Adipose tissue (tissue), 3 donors: Measurements from ENCODE around the gene SCAP. TPM values are rescaled to one million over a fixed set of nuclear protein-coding genes. Genes with fewer than 3 reads are reported as not detected.

ENCODE experiments used
- H3K27ac ChIP-seq: one replicate; pipeline ENCODE4 v1.5.1; 2013; ENCODE audit warnings: low read depth, low read length
- WGBS, 3 donors: extraction: QIAGEN DNeasy Blood & Tissue Kit; methylation state at CpG; one replicate each; pipeline ENCODE4 v1.1.7; 2013; 5-methylcytosine and 5-hydroxymethylcytosine counted together
- polyA plus RNA-seq, 3 donors: library from polyadenylated mRNA; stranded (reverse); fragments of 200-250 nt; gene quantifications; one replicate each; pipeline ENCODE4 v1.2.3, GENCODE V29; 2013
- donor health status: healthy with polysubstance abuse.
- donor health status: Bipolar disorder and iron deficiency.
- donor health status: healthy.

SCAP gene
- polyA plus RNA-seq, 3 donors = 26.4 to 46.5 (median 29.1) TPM

DNA sequence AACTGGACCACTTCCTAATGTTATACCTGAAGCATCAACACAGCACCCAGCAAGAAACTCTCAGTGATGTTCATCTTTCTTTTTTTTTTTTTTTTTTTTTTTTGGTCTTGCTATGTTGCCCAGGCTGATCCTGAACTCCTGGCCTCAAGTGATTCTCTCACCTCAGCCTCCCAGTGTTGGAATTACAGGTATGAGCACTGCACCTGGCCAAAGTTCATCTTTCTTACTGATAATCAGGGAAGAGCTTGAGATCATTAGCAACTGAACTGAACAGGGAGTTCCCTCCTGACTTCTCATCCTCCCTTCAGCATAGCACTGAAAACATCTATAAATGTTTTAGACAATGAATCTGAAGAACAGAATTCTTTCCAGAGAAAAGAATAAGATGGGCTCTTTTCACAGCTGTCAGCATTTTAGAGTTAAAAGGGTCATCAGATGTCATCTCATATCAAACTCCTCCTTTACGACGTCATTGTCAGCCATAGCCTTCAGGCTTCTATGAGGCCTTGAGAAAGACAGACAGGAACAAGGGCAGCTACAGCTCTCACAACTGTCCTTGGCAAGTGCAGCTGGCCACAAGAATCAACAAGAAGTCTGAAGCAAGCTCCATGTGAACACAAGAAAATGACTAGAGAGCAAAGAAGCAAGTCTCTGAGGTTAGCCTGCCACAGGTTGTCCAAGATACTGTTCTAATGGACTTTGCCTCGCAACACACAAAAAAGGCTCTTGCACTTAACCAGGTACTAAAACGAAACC lies 33.8 kb downstream of the SCAP start:
- WGBS, 3 donors = 43 to 89% (median 87%) methylated on average over 4 of the region's 4 CpGs
- no peak overlapping the region for H3K27ac ChIP-seq

DNA sequence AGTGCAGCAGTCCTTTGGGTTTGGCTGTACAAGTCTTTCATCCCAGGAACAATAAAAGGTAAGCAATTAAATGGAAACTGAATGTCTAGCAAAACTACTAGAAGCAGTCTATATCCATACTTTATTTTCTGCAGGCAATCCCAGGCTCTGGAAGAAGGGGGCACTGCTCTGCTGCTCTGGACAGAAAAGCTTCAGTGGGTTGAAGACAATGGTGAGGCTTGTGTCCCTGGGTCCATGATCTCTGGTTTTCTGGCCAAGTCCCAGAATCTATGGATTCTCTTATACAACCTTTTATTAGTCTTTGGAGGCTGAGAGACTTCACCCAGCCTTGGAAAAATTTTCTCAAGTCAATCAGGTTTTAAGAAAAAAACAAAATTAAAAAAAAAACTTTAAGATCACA lies 35.6 kb downstream of the SCAP start:
- no peak overlapping the region for H3K27ac ChIP-seq

DNA sequence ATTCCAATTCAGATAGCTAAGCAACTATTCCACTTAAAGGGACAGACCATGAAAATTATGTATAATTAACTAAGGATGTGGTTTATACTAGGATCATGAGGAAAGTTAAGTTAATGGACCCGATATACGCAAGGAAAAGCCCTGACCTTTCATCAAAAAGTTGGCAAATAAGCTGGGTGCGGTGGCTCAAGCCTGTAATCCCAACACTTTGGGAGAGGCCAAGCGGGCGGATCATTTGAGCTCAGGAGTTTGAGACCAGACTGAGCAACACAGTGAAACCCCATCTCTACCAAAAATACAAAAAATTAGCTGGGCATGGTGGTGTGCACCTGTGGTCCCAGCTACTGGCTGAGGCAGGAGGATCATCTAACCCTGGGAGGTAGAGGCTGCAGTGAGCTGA lies 39.6 kb downstream of the SCAP start:
- WGBS, 3 donors = 91 to 96% (median 95%) methylated on average over 5 of the region's 5 CpGs
- no peak overlapping the region for H3K27ac ChIP-seq

DNA sequence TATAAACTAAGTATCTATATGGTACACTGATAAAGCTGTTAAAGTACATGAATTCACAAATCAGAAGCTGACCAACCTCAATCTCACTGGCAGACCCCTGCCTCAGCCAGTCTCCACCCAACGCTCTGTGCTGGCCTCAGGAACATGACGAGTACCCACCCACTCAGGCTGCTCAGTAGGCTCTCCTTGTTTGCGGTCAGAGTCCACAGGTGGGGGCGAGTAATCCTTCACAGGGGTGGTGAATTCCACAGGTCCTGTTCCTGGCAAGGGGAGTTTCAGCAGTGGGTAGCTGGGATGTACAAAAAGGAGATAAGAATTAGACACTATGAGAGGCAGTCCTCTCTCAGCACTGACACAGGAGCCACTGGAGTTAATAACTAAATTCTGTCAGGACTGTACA lies 40.9 kb downstream of the SCAP start:
- 95 to 98% (median 97%) methylated on average over 4 of the region's 4 CpGs for WGBS, 3 donors

DNA sequence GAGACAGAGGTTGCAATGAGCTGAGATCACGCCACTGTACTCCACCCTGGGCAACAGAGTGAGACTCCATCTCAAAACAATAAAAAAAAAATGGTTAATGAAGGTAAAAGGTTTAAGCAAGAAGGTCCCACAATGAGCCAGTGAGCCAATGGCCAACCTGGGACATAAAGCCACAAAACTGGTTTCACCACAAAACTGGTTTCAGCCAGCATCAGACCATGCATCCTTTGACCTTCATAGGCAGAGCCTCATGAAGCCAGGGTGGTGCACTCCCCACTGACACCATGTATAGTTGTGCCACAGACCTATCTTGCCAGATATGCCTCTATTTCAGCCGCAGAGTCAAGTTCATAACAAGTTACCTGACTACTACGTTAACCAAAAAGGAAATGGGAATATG lies 41.9 kb downstream of the SCAP start:
- WGBS, 3 donors = 88 to 93% (median 90%) methylated on average over 3 of the region's 3 CpGs
- H3K27ac ChIP-seq = no peak overlapping the region

More for the DNA sequence above, 40.9 kb downstream of the SCAP start:
- H3K27ac ChIP-seq = no peak overlapping the region

DNA sequence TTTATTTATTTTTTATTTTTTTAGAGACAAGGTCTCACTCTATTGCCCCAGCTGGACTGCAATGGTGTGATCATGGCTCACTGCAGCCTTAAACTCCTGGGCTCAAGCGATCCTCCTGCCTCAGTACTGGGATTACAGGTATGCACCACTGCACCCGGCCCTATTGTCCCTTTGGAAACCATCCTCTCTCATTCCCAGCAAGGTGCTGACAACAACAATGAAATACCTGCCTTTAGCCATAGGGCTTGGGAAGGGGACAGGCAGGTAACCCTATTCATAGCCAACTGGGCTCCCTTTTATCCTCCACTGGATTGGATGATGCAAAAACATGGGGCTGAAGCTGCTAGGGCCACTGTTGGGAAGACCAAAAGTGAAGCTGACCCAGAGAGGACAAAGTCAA lies 43.1 kb downstream of the SCAP start:
- H3K27ac ChIP-seq = no peak overlapping the region
- 93 to 100% (median 98%) methylated on average over 2 of the region's 2 CpGs for WGBS, 3 donors

DNA sequence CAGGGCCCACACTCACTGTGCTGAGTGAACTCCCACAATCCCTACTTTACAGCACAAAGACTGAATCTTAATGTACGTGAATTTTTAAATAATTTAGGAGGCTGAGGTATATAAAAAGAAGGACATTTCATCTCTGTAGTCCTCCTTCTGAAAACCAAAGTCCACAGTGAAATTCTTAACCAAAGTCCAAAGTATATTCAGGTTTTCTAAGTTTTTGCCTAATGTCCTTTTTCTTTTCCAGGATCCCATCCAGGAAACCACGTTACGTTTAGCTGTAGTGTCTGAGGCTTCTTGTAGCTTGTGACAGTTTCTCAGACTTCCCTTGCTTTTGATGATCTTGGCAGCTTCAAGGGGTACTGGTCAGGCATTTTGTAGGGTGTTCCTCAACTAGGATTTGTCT lies 44.5 kb downstream of the SCAP start:
- no peak overlapping the region for H3K27ac ChIP-seq
- WGBS, 3 donors = 74 to 88% (median 81%) methylated on average over 3 of the region's 3 CpGs

DNA sequence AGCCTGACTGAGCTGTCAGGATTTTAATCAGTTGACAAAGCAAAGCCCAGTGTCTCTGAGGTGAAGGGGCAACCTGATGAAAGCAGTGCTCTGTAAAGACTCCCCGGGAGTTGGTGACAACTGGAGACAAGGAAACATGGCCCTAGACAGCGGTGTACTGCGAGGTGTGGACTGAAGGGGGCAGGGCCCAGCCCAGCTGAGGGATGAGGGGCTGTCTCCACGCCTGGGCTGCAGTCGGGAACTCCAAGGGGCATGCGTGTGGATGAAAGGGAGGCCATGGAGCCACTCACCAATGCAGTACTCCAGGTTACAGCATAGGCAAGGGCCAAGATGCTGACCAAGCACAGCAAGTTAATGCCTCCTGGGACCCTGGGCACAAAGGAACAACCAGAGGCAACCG lies 45.1 kb downstream of the SCAP start:
- no peak overlapping the region for H3K27ac ChIP-seq
- 88 to 92% (median 91%) methylated on average over 7 of the region's 7 CpGs for WGBS, 3 donors

DNA sequence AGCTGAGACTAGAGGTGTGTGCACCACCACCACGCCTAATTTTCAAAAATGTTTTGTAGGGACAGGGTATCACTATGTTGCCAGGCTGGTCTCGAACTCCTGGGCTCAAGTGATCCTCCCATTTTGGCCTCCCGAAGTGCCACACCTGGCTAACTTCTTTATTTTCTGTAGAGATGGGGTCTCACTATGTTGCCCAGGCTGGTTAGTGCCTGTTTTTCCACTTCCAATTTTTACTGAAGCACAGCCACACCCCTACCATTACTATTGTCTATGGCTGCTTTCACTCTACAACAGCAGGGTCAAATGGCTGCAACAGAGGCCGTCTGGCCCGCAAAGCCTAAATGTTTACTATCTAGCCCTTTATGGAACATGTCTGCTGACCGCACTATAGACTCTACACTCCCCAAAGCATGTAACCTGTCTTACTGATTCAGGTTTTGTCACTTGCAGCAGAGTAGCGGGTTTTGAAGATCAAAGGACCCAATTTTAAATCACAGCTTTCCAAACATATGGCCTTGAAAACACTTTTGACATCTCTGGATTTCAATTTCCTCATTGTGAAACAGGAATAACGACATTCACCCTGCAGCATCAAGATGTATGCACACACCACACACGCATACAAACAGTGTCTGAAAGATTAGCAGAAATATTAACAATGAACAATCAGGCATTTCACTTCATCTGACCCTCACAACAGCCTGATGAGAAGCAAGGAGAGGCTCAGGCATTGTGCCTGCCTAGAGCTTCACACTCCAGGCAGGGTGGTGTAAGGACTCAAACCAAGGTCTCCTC lies 46.1 kb downstream of the SCAP start:
- no peak overlapping the region for H3K27ac ChIP-seq
- 83 to 90% (median 85%) methylated on average over 9 of the region's 9 CpGs for WGBS, 3 donors

DNA sequence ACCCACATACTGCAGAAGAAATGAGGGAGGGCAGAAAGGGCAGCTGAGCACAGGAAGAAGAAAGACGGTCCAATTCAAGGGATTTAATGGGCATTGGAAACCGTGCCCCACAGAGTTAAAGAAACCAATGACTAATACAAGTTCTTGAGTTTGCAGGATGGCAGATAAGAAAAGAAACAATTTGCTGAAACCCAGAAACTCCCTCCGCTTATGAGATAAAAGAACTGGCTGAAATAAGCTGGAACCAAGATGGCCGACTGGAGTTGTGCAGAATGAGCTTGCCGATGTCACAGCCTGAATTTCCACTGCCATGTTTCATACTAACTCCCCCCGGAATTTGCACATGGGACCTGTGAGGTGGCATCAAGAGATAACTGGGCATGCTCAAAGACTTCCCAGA lies 47.1 kb downstream of the SCAP start:
- H3K27ac ChIP-seq = no peak overlapping the region
- 86 to 90% (median 89%) methylated on average over 6 of the region's 6 CpGs for WGBS, 3 donors

DNA sequence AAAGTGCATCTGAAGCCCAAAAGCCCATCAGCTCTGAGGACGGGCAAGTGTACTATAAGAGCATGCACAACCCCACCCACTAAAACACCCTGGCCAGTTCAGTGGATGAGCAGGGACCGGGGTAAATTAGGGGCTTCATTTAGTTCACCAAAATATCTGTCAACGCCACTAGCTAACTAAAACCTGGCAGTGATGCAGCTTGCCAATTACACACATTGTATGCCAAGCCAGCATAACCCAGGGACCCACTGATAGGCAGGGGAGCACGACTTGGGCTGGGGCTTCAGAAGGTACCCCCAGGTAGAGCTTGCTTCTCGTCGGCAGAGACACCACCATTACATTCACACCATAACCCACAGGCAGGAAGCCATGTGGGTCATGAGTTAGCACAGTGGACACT lies 47.9 kb downstream of the SCAP start:
- no peak overlapping the region for H3K27ac ChIP-seq
- 91 to 93% (median 93%) methylated on average over 6 of the region's 6 CpGs for WGBS, 3 donors

DNA sequence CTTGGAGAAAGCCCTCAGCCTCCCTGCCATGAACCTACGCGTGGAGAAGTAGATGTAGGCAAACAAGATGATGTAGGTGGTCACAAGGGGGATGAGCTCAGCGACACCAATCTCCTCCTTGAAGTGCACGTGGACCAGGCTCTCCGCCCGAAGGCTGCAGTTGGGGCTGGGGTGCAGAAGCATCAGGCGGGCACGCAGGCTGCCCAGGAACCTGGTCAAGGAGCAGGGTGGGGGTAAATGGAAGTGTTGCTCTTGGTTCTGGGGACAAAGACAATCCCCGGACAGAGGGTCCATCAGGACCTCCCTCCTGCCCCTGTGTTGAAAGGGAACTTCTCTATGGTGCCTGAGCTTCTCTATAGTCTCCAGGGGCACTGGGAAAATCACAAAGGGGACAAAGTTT lies 49.8 kb downstream of the SCAP start:
- WGBS, 3 donors = 92 to 98% (median 95%) methylated on average over 9 of the region's 9 CpGs

DNA sequence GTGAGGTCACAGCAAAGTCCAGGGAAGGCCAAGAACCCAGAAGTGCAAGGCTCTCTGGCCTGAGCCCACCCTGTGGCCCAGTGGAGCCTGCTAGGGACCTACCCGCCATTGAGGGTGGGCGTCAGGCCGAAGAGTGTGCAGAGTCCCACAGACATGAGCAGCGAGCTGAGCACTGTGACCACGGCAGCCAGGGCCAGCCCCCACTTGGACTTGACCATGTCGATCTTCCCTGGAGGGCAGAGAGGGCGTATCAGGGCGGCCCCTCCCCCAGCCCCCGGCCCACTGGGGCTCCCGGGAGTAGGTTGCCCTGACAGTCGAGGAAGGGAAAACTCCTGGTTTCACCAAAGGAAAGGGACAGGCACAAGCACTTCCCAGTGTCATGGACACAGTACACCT lies 50.4 kb downstream of the SCAP start:
- H3K27ac ChIP-seq = no peak overlapping the region
- 87 to 92% (median 90%) methylated on average over 11 of the region's 11 CpGs for WGBS, 3 donors

More for the DNA sequence above, 49.8 kb downstream of the SCAP start:
- H3K27ac ChIP-seq = no peak overlapping the region

DNA sequence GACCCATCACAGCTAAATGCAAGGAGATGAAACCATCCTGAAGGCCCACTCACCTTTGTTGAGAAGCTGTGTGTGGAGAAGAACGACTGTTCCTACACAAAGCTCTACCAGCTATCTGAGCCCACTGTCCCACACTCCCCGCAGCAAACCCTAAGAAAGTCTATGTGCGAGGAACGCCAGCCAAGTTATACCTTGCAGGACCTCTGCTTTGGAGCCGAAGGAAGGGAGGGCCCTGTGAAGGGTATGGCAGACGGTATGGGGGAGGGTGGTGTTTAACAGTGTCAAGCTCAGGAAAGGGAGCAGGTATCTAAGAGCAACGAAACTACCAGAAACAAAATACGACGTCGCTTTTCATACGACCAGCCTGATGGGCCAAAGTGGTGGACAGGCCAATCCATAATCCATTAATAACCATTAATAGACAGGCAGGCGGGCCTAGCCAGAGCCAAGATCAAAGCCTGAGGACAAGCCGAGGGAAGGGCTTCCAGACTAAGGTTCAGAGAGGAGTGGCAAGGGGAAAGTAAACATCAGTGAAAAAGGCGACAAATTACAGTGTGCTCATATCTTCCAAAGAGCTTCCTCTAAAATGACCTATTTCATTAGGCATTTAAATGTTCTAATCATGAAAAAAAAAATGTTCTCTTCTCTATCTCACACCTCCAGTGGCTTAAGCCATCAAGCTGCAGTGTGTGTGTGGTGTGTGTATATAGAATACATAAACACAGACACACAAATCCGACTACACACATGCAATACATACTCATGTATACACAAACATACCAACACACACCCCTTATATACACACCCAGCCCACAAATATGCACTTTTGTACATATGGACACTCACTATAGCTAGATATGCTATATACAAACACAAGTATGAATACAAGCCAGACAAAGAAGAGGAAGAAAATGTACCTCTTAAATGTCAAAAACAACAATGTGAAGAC lies 51.0 kb downstream of the SCAP start:
- H3K27ac ChIP-seq = no peak overlapping the region
- WGBS, 3 donors = 78 to 88% (median 88%) methylated on average over 15 of the region's 15 CpGs

DNA sequence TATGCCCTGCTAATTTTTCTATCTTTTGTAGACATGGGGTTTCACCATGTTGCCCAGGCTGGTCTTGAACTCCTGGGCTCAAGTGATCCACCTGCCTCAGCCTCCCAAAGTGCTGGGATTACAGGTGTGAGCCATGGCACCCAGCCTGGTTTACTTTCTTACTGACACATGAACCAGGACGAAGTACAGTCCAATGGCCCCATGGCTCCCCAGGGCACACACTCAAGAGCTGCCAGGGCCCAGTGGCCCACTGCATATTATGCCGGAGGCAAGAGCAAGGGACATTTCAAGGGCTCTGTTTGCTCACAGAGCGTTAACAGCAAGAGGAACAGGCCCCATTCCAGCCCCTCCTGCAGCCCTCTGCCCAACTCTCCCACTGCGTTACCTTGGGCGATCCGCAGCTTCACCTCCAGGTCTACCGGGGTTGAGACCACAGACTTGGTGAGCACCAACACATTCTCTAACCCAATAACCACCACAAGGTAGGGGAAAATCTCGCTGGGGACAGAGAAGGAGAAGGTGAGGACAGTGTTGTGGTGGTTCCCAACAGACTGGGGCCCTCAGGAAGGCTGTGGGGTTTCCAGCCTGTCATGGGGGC lies 52.1 kb downstream of the SCAP start:
- WGBS, 3 donors = 93 to 95% (median 95%) methylated on average over 8 of the region's 8 CpGs
- H3K27ac ChIP-seq = no peak overlapping the region

DNA sequence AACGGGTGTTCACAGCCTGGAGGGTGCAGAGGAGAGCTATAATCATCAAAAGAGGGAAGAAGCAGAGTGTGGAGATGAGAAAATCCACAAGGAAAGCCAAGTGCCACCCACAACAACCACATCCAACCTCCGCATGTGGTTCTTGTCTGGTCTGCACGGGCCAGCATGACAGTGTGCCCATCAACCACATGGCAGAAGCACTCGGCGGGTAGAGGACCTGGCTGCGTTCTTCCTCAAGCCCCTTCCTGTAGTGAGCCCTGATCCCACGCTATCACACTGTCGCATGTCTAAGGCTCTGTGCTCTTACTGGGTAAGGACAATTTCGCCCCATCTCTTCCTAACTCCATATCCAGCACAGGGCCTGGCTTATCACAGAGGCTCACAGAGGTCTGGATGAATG lies 53.0 kb downstream of the SCAP start:
- no peak overlapping the region for H3K27ac ChIP-seq
- WGBS, 3 donors = 86 to 93% (median 92%) methylated on average over 9 of the region's 9 CpGs

DNA sequence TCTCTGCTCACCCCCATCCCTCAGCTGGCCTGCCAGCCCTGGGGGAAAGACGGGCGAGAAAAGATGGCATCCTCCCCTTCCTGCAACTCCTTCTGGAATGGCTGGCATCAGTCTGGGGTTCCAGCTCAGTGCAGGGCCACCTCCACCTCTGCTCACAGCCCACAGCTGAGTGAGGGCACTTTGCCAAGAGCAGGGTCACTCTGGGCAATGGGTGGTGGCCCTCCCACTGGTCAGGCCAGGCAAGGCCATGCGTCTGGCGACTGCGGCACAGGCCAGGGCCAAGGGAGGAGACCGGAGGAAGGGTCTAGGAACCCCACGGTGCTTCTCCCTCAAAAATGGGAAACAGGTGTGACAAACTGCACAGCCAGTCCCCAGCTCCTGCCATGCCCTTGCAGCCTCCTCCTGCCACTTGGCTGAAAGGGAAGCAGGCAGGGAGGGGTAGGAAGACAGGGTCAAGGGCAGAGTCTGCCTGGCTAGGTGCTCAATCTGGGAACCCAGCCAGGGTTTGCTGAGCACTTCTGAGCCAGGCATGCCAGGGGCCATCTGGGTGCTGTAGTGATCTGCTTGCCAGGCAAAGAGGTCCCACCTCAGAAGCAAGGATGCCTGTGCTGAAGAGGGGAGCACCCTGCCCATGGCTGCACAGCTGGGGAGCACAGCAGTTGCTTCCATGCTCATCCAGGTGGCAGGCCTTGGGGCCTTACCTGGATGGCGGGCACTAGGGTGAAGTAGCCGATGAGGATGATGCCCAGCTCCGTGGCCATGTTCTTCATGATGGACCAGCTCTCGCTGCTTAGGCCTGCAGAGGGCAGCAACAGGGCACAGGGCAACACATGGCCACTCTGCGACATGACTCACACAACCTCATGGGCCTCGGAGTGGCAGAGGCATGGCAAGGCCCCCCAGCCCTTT lies 53.7 kb downstream of the SCAP start:
- 60 to 76% (median 75%) methylated on average over 13 of the region's 13 CpGs for WGBS, 3 donors

More for the DNA sequence above, 53.7 kb downstream of the SCAP start:
- no peak overlapping the region for H3K27ac ChIP-seq
